ENCODE results near the gene L2HGDH.

DNA sequence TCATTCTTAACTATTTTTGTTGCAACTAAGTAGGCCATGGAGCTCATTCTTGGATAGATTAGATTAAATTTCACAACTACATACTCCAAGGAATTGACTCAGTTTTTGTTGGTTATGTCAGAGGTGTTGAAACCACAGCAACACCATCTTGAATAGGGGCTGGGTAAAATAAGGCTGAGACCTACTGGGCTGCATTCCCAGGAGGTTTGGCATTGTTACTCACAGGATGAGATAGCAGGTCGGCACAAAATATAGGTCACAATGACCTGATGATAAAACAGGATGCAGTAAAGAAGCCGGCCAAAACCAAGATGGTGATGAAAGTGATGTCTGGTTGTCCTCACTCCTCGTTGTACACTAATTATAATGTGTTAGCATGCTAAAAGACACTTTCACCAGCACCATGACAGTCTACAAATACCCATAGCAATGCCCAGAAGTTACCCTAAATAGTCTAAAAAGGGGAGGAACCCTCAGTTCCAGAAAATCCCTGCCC is 21.0 kb upstream of the L2HGDH start:
- no peak for TF ChIP-seq POLR2A (IDR thresholded peaks at IDR 0.05)
- TF ChIP-seq, protein P1, sequence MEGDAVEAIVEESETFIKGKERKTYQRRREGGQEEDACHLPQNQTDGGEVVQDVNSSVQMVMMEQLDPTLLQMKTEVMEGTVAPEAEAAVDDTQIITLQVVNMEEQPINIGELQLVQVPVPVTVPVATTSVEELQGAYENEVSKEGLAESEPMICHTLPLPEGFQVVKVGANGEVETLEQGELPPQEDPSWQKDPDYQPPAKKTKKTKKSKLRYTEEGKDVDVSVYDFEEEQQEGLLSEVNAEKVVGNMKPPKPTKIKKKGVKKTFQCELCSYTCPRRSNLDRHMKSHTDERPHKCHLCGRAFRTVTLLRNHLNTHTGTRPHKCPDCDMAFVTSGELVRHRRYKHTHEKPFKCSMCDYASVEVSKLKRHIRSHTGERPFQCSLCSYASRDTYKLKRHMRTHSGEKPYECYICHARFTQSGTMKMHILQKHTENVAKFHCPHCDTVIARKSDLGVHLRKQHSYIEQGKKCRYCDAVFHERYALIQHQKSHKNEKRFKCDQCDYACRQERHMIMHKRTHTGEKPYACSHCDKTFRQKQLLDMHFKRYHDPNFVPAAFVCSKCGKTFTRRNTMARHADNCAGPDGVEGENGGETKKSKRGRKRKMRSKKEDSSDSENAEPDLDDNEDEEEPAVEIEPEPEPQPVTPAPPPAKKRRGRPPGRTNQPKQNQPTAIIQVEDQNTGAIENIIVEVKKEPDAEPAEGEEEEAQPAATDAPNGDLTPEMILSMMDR (IDR thresholded peaks at IDR 0.05) = no peak

Data from stomach (tissue), 4 donors.